Osteocyte (in vitro differentiated cells): Measurements from ENCODE around the gene MPDZ. TPM values are rescaled to one million over a fixed set of nuclear protein-coding genes. Genes with fewer than 3 reads are reported as not detected.

Experiments
- DNase-seq: peaks from one replicate; pipeline ENCODE4 v3.0.0; 2021; ENCODE audit warnings: mixed read lengths; ENCODE audit not compliant: unreplicated experiment; ENCODE audit errors: extremely low spot score
- H3K27ac Mint-ChIP-seq: one replicate; pipeline ENCODE4 v1.8.0; 2021; ENCODE audit warnings: mild to moderate bottlenecking, mixed read lengths; ENCODE audit not compliant: unreplicated experiment
- H3K27me3 Mint-ChIP-seq: one replicate; pipeline ENCODE4 v1.8.0; 2021; ENCODE audit warnings: mixed read lengths; ENCODE audit not compliant: unreplicated experiment
- H3K36me3 Mint-ChIP-seq: one replicate; pipeline ENCODE4 v1.8.0; 2021; ENCODE audit warnings: mixed read lengths; ENCODE audit not compliant: unreplicated experiment
- H3K4me1 Mint-ChIP-seq: one replicate; pipeline ENCODE4 v1.8.0; 2021; ENCODE audit warnings: mixed read lengths; ENCODE audit not compliant: unreplicated experiment
- H3K4me3 Mint-ChIP-seq: one replicate; pipeline ENCODE4 v1.8.0; 2021; ENCODE audit warnings: mild to moderate bottlenecking, moderate library complexity, mixed read lengths; ENCODE audit not compliant: unreplicated experiment
- H3K9me3 Mint-ChIP-seq: one replicate; pipeline ENCODE4 v1.8.0; 2021; ENCODE audit warnings: mixed read lengths; ENCODE audit not compliant: unreplicated experiment
- CTCF ChIP-seq: fragments of 200-600 bp; sonication (generic); IDR thresholded peaks from 2 replicates; pipeline ENCODE4 v1.5.0; 2021; ENCODE audit warnings: antibody characterized with exemption, mild to moderate bottlenecking, moderate library complexity
- total RNA-seq: library from RNA; stranded (reverse); gene quantifications from 2 replicates; pipeline ENCODE4 v1.2.1, GENCODE V29; 2021

The MPDZ gene
- total RNA-seq, 1 donor from 2014 or later, result 51.9 TPM

GRCh38 chr9:13125261-13125660, 154.2 kb downstream of the MPDZ start:
- TF ChIP-seq CTCF, result no peak
- DNase-seq, result no peak
- Mint-ChIP-seq H3K4me1 (no peaks in the 10 kb centered on the region), H3K9me3 (no peaks in the 10 kb centered on the region), H3K36me3 (peaks cover 54% of the 10 kb centered on the region), H3K27ac (no peak overlapping the region), H3K27me3 (no peaks in the 10 kb centered on the region), H3K4me3 (no peak overlapping the region)

DNA sequence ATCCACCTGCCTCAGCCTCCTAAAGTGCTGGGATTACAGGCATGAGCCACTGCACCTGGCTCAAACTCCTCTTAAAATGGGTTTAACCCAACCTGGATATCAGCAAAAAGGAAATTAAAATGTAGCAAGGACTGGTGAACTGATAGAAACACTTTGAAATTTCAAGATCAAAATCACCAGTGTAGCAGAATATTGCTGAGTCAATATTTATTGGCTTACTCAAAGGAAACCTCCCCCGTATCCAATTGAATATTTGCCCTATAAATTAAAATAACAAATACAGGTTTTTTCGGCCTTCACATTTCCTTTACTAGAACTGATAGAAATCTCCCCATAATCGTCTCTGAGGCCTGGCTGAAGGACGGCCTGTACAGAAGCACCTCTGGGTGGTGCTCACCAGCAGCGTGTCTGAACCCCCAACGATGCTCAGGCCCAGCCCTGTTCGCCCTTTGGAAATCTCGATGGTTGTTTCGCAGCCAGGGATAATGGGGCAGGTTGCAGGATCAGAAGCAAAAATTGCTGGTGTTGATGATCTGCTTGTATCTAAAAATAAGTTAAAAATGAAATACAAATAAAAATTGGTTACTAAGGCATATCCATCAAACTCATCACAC, 156.6 kb downstream of the MPDZ start:
- Mint-ChIP-seq H3K36me3 (peaks cover 60% of the 10 kb centered on the region), H3K27me3 (no peaks in the 10 kb centered on the region), H3K4me1 (no peaks in the 10 kb centered on the region), H3K27ac (no peak overlapping the region), H3K9me3 (no peaks in the 10 kb centered on the region), H3K4me3 (no peak overlapping the region)
- TF ChIP-seq CTCF, result no peak
- DNase-seq, result no peak

DNA sequence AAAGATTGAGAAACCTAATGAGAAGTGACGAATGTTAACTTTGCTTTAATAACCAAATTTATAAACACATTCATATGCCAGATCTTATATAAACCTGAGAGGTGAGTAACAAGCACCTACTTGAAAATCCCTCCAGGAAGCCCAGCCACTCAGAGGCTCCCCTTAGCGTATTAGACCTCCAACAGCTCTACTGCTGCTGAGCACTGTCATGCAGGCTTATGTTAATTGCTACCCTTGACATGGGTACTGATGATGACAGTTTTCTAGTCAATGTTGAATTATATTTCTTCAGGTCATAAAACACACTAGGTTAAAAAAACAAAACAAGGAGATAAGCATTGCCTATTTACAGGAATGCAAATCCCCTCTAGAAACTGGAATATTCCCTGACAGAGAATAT, 161.2 kb downstream of the MPDZ start:
- no peak overlapping the region for H3K4me3 Mint-ChIP-seq
- no peaks in the 10 kb centered on the region for H3K9me3 Mint-ChIP-seq
- TF ChIP-seq CTCF, result no peak
- H3K27me3 Mint-ChIP-seq, result no peaks in the 10 kb centered on the region
- peaks cover 8% of the 10 kb centered on the region for H3K4me1 Mint-ChIP-seq
- no peak overlapping the region for H3K27ac Mint-ChIP-seq
- H3K36me3 Mint-ChIP-seq, result peaks cover 39% of the 10 kb centered on the region
- no peak for DNase-seq

DNA sequence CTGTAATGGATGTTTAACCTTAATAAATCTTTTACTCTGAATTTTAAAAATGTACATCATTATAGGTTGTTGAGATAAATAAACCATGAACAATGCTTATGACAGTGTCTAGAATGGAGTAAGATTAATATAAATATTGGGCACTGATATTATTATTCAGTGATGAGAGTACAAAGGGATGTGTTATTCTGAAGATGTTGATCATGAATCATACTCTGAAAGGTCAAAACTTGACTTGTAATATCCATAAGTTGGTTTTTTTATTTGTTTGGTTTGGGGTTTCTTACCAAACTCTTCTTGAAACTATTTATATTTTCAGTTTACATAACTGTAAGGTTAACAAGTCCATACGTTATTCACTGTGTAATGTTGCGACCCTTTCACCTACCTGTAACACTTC, 163.2 kb downstream of the MPDZ start:
- Mint-ChIP-seq H3K4me3 (no peak overlapping the region), H3K4me1 (peaks cover 13% of the 10 kb centered on the region), H3K27me3 (no peaks in the 10 kb centered on the region), H3K27ac (no peak overlapping the region), H3K36me3 (peaks cover 37% of the 10 kb centered on the region), H3K9me3 (no peaks in the 10 kb centered on the region)
- no peak for DNase-seq
- TF ChIP-seq CTCF, result no peak

DNA sequence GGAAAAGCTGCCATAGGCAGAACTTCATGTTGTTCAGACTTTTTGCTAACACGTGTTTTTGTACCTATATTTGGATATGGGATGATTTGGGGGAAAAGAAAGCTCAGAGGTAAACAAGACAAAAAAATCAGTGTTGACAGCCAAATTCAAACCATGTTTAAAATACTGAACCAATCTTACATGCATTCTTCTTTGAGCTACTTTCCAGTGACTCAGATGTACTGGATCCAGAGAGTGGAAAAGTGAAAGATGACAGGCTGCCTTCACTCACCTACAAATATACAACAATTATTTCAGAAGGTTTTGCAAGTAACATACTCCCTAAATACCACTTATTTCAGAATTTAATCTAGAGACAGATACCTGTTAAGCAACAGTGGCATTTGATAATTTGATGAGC, 165.7 kb downstream of the MPDZ start:
- H3K27me3 Mint-ChIP-seq, result no peaks in the 10 kb centered on the region
- H3K27ac Mint-ChIP-seq, result no peak overlapping the region
- peaks cover 36% of the 10 kb centered on the region for H3K36me3 Mint-ChIP-seq
- TF ChIP-seq CTCF, result no peak
- no peak for DNase-seq
- H3K4me3 Mint-ChIP-seq, result no peak overlapping the region
- no peaks in the 10 kb centered on the region for H3K9me3 Mint-ChIP-seq
- peaks cover 13% of the 10 kb centered on the region for H3K4me1 Mint-ChIP-seq
